Ishikawa (cell line): ENCODE results near the gene MEF2C.

ENCODE experiments used
- CEBPB ChIP-seq: IDR thresholded peaks from 2 replicates; pipeline ENCODE4 v1.6.1; 2012
- CREB1 ChIP-seq: IDR thresholded peaks from 2 replicates; pipeline ENCODE4 v1.6.1; 2012; ENCODE audit warnings: low read depth
- EGR1 ChIP-seq: IDR thresholded peaks from 2 replicates; pipeline ENCODE4 v1.6.1; 2012
- EP300 ChIP-seq: IDR thresholded peaks from 2 replicates; pipeline ENCODE4 v1.6.1; 2012; ENCODE audit warnings: borderline replicate concordance
- FOXM1 ChIP-seq: IDR thresholded peaks from 2 replicates; pipeline ENCODE4 v1.6.1; 2012; ENCODE audit warnings: low read depth, borderline replicate concordance
- MAX ChIP-seq: IDR thresholded peaks from 2 replicates; pipeline ENCODE4 v1.6.1; 2012
- NFIC ChIP-seq: IDR thresholded peaks from 2 replicates; pipeline ENCODE4 v1.6.1; 2012
- RAD21 ChIP-seq: IDR thresholded peaks from 2 replicates; pipeline ENCODE4 v1.6.1; 2012; ENCODE audit warnings: low read depth
- REST ChIP-seq: IDR thresholded peaks from 2 replicates; pipeline ENCODE4 v1.6.1; 2012; ENCODE audit warnings: low read depth, mild to moderate bottlenecking
- TAF1 ChIP-seq: IDR thresholded peaks from 2 replicates; pipeline ENCODE4 v1.6.1; 2012; ENCODE audit warnings: low read depth, mild to moderate bottlenecking
- TCF12 ChIP-seq: IDR thresholded peaks from 2 replicates; pipeline ENCODE4 v1.6.1; 2012; ENCODE audit warnings: low read depth
- TEAD4 ChIP-seq: IDR thresholded peaks from 2 replicates; pipeline ENCODE4 v1.6.1; 2012
- USF1 ChIP-seq: IDR thresholded peaks from 2 replicates; pipeline ENCODE4 v1.6.1; 2012
- YY1 ChIP-seq: IDR thresholded peaks from 2 replicates; pipeline ENCODE4 v1.6.1; 2012; ENCODE audit warnings: low read depth
- ZBTB7A ChIP-seq: IDR thresholded peaks from 2 replicates; pipeline ENCODE4 v1.6.1; 2012; ENCODE audit warnings: low read depth

MEF2C gene

GRCh38 chr5:88696466-88696865 is 186.5 kb downstream of the MEF2C start:
- no peak for TF ChIP-seq EP300
- no peak for TF ChIP-seq USF1
- no peak for TF ChIP-seq NFIC
- no peak for TF ChIP-seq FOXM1
- no peak for TF ChIP-seq TEAD4
- TF ChIP-seq REST = no peak
- TF ChIP-seq YY1 = no peak
- TF ChIP-seq CREB1 = no peak
- no peak for TF ChIP-seq EGR1
- TF ChIP-seq MAX = no peak
- TF ChIP-seq TCF12 = no peak
- no peak for TF ChIP-seq CEBPB
- no peak for TF ChIP-seq TAF1
- no peak for TF ChIP-seq RAD21
- TF ChIP-seq ZBTB7A = no peak

GRCh38 chr5:88695931-88696330 is 187.1 kb downstream of the MEF2C start:
- TF ChIP-seq TEAD4 = no peak
- no peak for TF ChIP-seq TCF12
- no peak for TF ChIP-seq MAX
- TF ChIP-seq YY1 = no peak
- TF ChIP-seq CREB1 = no peak
- no peak for TF ChIP-seq REST
- no peak for TF ChIP-seq USF1
- TF ChIP-seq RAD21 = no peak
- TF ChIP-seq FOXM1 = no peak
- no peak for TF ChIP-seq ZBTB7A
- TF ChIP-seq NFIC = no peak
- no peak for TF ChIP-seq EP300
- TF ChIP-seq CEBPB = no peak

GRCh38 chr5:88695232-88695631 is 187.8 kb downstream of the MEF2C start:
- no peak for TF ChIP-seq TEAD4
- TF ChIP-seq YY1 = no peak

- no peak for TF ChIP-seq EGR1
- no peak for TF ChIP-seq TEAD4
- no peak for TF ChIP-seq EP300
- no peak for TF ChIP-seq YY1
- no peak for TF ChIP-seq FOXM1
- no peak for TF ChIP-seq ZBTB7A
- TF ChIP-seq TAF1 = no peak
- TF ChIP-seq CEBPB = no peak
- TF ChIP-seq TCF12 = no peak
- no peak for TF ChIP-seq NFIC
- TF ChIP-seq CREB1 = no peak
- TF ChIP-seq RAD21 = no peak
- no peak for TF ChIP-seq REST
These were observed 188.8 kb downstream of the MEF2C start for GRCh38 chr5:88694023-88694679.
